GM23338 (cell line): ENCODE data around the gene COG2. TPM values are rescaled to one million over a fixed set of nuclear protein-coding genes. Genes with fewer than 3 reads are reported as not detected.

Experiments
- ATAC-seq: fragments of 200-7000 bp; cut with Tn5 transposase; 3 replicates; pipeline ENCODE4 v1.9.1; 2020
- DNase-seq: peaks from one replicate; pipeline ENCODE4 v3.0.0-alpha.2; 2015; ENCODE audit warnings: low spot score
- H2AFZ ChIP-seq: fragments of 200-600 bp; sonication (generic); 2 replicates; pipeline ENCODE4 v1.8.0; 2016; ENCODE audit warnings: antibody characterized with exemption, mild to moderate bottlenecking, moderate library complexity
- H3F3A ChIP-seq: fragments of 200-600 bp; sonication (generic); replicated peaks from 2 replicates; pipeline ENCODE4 v1.8.0; 2017; ENCODE audit warnings: antibody characterized with exemption, mixed run types, low read depth
- H3K27ac ChIP-seq: fragments of 200-600 bp; sonication (generic); 2 replicates; pipeline ENCODE4 v1.6.1; 2016; ENCODE audit warnings: low read depth
- H3K27me3 ChIP-seq: fragments of 200-600 bp; sonication (generic); 2 replicates; pipeline ENCODE4 v1.8.0; 2016; ENCODE audit warnings: mild to moderate bottlenecking, mixed run types, moderate library complexity; ENCODE audit not compliant: insufficient read depth
- H3K36me3 ChIP-seq: fragments of 200-600 bp; sonication (generic); 2 replicates; pipeline ENCODE4 v1.8.0; 2016; ENCODE audit warnings: mild to moderate bottlenecking; ENCODE audit not compliant: insufficient read depth
- H3K4me1 ChIP-seq: fragments of 200-600 bp; sonication (generic); 2 replicates; pipeline ENCODE4 v1.8.0; 2016; ENCODE audit warnings: mild to moderate bottlenecking, moderate library complexity; ENCODE audit not compliant: insufficient read depth
- H3K4me2 ChIP-seq: fragments of 200-600 bp; sonication (generic); 2 replicates; pipeline ENCODE4 v1.7.1; 2017; ENCODE audit warnings: mixed run types
- H3K4me3 ChIP-seq: fragments of 200-600 bp; sonication (generic); 2 replicates; pipeline ENCODE4 v1.6.1; 2016; ENCODE audit warnings: mixed run types
- H3K79me2 ChIP-seq: fragments of 200-600 bp; sonication (generic); replicated peaks from 2 replicates; pipeline ENCODE4 v1.8.0; 2017; ENCODE audit warnings: mild to moderate bottlenecking; ENCODE audit not compliant: insufficient read depth
- H3K9me2 ChIP-seq: fragments of 200-600 bp; sonication (generic); 2 replicates; pipeline ENCODE4 v1.8.0; 2017; ENCODE audit not compliant: insufficient read depth
- H4K20me1 ChIP-seq: fragments of 200-600 bp; sonication (generic); replicated peaks from 2 replicates; pipeline ENCODE4 v1.8.0; 2017; ENCODE audit warnings: mild to moderate bottlenecking; ENCODE audit not compliant: insufficient read depth
- H3K27ac Mint-ChIP-seq: 2 replicates; pipeline ENCODE4 v1.8.0; 2020; ENCODE audit warnings: inconsistent platforms, mild to moderate bottlenecking, moderate library complexity, mixed read lengths
- H3K27me3 Mint-ChIP-seq: 3 replicates; pipeline ENCODE4 v1.8.0; 2022; ENCODE audit warnings: low read depth, mild to moderate bottlenecking, moderate library complexity, mixed read lengths, inconsistent platforms; ENCODE audit not compliant: insufficient read depth, poor library complexity
- H3K36me3 Mint-ChIP-seq: 3 replicates; pipeline ENCODE4 v1.8.0; 2021; ENCODE audit warnings: low read depth, mild to moderate bottlenecking, inconsistent platforms, moderate library complexity, mixed read lengths
- H3K4me1 Mint-ChIP-seq: 3 replicates; pipeline ENCODE4 v1.8.0; 2020; ENCODE audit warnings: mild to moderate bottlenecking, inconsistent platforms, mixed read lengths
- H3K4me3 Mint-ChIP-seq: 3 replicates; pipeline ENCODE4 v1.8.0; 2021; ENCODE audit warnings: moderate library complexity, mild to moderate bottlenecking, inconsistent platforms, mixed read lengths
- H3K9me3 Mint-ChIP-seq: 3 replicates; pipeline ENCODE4 v1.8.0; 2020; ENCODE audit warnings: moderate library complexity, mild to moderate bottlenecking, inconsistent platforms, mixed read lengths
- CREB1 ChIP-seq: fragments of 250-450 bp; sonication (Bioruptor Pico); IDR thresholded peaks from 2 replicates; pipeline ENCODE4 v1.5.0; 2020; ENCODE audit warnings: low read depth, mild to moderate bottlenecking, moderate library complexity
- EZH2phosphoT487 ChIP-seq: fragments of 200-600 bp; sonication (generic); IDR thresholded peaks from one replicate; pipeline ENCODE4 v1.8.1; 2018; ENCODE audit warnings: antibody characterized with exemption; ENCODE audit not compliant: unreplicated experiment
- JUNB ChIP-seq: IDR thresholded peaks from one replicate; pipeline ENCODE4 v1.6.1; 2016; ENCODE audit warnings: antibody characterized with exemption; ENCODE audit not compliant: unreplicated experiment
- NANOG ChIP-seq: IDR thresholded peaks from 2 replicates; pipeline ENCODE4 v1.6.1; 2016; ENCODE audit warnings: antibody characterized with exemption, borderline replicate concordance
- REST ChIP-seq: IDR thresholded peaks from one replicate; pipeline ENCODE4 v1.6.1; 2018; ENCODE audit warnings: antibody characterized with exemption; ENCODE audit not compliant: unreplicated experiment
- STAT1 ChIP-seq: IDR thresholded peaks from one replicate; pipeline ENCODE4 v1.6.1; 2016; ENCODE audit warnings: antibody characterized with exemption; ENCODE audit not compliant: unreplicated experiment
- polyA plus RNA-seq: library from polyadenylated mRNA; unstranded; fragments of >200 nt; fragmentation: Nextera tagmentation; extraction: Ambion mirVana; gene quantifications from 2 replicates; pipeline ENCODE4 v1.2.1, GENCODE V29; 2016
- total RNA-seq: library from RNA; depleted of rRNA; stranded (reverse); fragments of >200 nt; shearing (Covaris generic); gene quantifications from 2 replicates; pipeline ENCODE4 v1.2.3, GENCODE V29; 2014
- TF ChIP-seq, protein P1 (sequence below): fragments of 250-450 bp; sonication (Bioruptor Pico); IDR thresholded peaks from 2 replicates; pipeline ENCODE4 v1.5.0; 2020; ENCODE audit warnings: mild to moderate bottlenecking, moderate library complexity
- TF ChIP-seq, protein P2 (sequence below), 2 experiments: fragments of 200-600 bp in 1 of 2; sonication (generic) in 1 of 2; conservative IDR thresholded peaks; 2 replicates each; pipeline versions ENCODE4 v1.5.1 to v1.6.1; 2016 to 2017; ENCODE audit warnings: antibody characterized with exemption in 2 of 2, low read depth in 2 of 2, mild to moderate bottlenecking in 2 of 2, moderate library complexity in 1 of 2

The COG2 gene
- total and polyA plus RNA-seq, 2 experiments from 2014 or later, result 35.8 to 38.5 TPM

DNA sequence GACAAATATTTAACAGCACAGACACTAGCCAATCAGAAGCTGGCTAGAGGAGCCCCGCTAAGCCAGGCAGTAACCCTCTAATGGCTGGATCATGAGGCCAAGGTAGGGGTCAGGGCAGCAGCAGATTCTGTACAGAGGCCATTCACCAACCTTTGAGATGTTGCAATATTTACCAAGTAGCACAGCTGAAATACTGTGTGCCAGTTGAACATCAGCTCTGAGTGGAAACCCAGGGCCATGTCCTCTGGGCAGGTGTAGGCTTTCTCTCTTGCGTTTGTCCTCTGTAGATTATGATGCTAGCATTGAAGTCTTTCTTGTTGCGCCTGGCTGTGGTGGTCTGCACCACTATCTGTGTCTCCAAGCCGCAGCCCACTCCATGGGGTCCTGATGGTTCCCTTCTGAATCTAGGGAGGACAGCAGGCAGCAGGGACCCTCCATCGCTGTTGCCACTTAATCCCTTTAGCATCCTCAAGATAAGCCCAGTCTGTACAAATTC is 2.5 kb upstream of the COG2 start:
- Mint-ChIP-seq H3K9me3 (no peaks in the 10 kb centered on the region), H3K27ac (no peak overlapping the region), H3K36me3 (no peaks in the 10 kb centered on the region), H3K4me1 (peaks cover 22% of the 10 kb centered on the region; the same call in 2 of the 3 replicates), H3K4me3 (no peak overlapping the region), H3K27me3 (peaks cover 3% of the 10 kb centered on the region)
- no peaks in the 10 kb centered on the region for H3F3A ChIP-seq
- no peak for ATAC-seq
- H3K4me2 ChIP-seq, result no peak overlapping the region
- no peak overlapping the region for H3K4me3 ChIP-seq
- H3K4me1 ChIP-seq, result peaks cover 17% of the 10 kb centered on the region
- H3K9me2 ChIP-seq, result no peaks in the 10 kb centered on the region
- TF ChIP-seq REST (no peak), STAT1 (no peak), JUNB (no peak), NANOG (no peak), CREB1 (CRISPR knock-in tag) (no peak), EZH2phosphoT487 (no peak)
- TF ChIP-seq, protein P1, sequence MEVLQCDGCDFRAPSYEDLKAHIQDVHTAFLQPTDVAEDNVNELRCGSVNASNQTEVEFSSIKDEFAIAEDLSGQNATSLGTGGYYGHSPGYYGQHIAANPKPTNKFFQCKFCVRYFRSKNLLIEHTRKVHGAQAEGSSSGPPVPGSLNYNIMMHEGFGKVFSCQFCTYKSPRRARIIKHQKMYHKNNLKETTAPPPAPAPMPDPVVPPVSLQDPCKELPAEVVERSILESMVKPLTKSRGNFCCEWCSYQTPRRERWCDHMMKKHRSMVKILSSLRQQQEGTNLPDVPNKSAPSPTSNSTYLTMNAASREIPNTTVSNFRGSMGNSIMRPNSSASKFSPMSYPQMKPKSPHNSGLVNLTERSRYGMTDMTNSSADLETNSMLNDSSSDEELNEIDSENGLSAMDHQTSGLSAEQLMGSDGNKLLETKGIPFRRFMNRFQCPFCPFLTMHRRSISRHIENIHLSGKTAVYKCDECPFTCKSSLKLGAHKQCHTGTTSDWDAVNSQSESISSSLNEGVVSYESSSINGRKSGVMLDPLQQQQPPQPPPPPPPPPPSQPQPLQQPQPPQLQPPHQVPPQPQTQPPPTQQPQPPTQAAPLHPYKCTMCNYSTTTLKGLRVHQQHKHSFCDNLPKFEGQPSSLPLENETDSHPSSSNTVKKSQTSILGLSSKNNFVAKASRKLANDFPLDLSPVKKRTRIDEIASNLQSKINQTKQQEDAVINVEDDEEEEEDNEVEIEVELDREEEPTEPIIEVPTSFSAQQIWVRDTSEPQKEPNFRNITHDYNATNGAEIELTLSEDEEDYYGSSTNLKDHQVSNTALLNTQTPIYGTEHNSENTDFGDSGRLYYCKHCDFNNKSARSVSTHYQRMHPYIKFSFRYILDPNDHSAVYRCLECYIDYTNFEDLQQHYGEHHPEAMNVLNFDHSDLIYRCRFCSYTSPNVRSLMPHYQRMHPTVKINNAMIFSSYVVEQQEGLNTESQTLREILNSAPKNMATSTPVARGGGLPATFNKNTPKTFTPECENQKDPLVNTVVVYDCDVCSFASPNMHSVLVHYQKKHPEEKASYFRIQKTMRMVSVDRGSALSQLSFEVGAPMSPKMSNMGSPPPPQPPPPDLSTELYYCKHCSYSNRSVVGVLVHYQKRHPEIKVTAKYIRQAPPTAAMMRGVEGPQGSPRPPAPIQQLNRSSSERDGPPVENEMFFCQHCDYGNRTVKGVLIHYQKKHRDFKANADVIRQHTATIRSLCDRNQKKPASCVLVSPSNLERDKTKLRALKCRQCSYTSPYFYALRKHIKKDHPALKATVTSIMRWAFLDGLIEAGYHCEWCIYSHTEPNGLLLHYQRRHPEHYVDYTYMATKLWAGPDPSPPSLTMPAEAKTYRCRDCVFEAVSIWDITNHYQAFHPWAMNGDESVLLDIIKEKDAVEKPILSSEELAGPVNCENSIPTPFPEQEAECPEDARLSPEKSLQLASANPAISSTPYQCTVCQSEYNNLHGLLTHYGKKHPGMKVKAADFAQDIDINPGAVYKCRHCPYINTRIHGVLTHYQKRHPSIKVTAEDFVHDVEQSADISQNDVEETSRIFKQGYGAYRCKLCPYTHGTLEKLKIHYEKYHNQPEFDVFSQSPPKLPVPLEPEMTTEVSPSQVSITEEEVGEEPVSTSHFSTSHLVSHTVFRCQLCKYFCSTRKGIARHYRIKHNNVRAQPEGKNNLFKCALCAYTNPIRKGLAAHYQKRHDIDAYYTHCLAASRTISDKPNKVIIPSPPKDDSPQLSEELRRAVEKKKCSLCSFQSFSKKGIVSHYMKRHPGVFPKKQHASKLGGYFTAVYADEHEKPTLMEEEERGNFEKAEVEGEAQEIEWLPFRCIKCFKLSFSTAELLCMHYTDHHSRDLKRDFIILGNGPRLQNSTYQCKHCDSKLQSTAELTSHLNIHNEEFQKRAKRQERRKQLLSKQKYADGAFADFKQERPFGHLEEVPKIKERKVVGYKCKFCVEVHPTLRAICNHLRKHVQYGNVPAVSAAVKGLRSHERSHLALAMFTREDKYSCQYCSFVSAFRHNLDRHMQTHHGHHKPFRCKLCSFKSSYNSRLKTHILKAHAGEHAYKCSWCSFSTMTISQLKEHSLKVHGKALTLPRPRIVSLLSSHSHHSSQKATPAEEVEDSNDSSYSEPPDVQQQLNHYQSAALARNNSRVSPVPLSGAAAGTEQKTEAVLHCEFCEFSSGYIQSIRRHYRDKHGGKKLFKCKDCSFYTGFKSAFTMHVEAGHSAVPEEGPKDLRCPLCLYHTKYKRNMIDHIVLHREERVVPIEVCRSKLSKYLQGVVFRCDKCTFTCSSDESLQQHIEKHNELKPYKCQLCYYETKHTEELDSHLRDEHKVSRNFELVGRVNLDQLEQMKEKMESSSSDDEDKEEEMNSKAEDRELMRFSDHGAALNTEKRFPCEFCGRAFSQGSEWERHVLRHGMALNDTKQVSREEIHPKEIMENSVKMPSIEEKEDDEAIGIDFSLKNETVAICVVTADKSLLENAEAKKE, result no peak
- TF ChIP-seq, protein P2, sequence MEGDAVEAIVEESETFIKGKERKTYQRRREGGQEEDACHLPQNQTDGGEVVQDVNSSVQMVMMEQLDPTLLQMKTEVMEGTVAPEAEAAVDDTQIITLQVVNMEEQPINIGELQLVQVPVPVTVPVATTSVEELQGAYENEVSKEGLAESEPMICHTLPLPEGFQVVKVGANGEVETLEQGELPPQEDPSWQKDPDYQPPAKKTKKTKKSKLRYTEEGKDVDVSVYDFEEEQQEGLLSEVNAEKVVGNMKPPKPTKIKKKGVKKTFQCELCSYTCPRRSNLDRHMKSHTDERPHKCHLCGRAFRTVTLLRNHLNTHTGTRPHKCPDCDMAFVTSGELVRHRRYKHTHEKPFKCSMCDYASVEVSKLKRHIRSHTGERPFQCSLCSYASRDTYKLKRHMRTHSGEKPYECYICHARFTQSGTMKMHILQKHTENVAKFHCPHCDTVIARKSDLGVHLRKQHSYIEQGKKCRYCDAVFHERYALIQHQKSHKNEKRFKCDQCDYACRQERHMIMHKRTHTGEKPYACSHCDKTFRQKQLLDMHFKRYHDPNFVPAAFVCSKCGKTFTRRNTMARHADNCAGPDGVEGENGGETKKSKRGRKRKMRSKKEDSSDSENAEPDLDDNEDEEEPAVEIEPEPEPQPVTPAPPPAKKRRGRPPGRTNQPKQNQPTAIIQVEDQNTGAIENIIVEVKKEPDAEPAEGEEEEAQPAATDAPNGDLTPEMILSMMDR (conservative IDR thresholded peaks at IDR 0.05; ENCODE audit: low read depth in 2 of 2), result no peak
- peaks cover 23% of the 10 kb centered on the region for H3K79me2 ChIP-seq
- no peak for DNase-seq
- H4K20me1 ChIP-seq, result peaks cover 6% of the 10 kb centered on the region; the same call in 1 of the 2 replicates
- no peaks in the 10 kb centered on the region for H3K27me3 ChIP-seq
- H3K36me3 ChIP-seq, result no peaks in the 10 kb centered on the region
- H2AFZ ChIP-seq, result no peak overlapping the region
- no peak overlapping the region for H3K27ac ChIP-seq
